ENCODE results near the gene CNTN1. TPM values are rescaled to one million over a fixed set of nuclear protein-coding genes. Genes with fewer than 3 reads are reported as not detected.

The CNTN1 gene
- total and polyA plus RNA-seq, 2 experiments from 2014 or later, result 0.58 to 2.4 TPM

- WGBS (ENCODE audit: low lambda C conversion rate, missing lambda C conversion rate), result 48% methylated on average over 2 of the region's 2 CpGs
- H3K4me1 ChIP-seq (ENCODE audit: insufficient read depth), result no peaks in the 10 kb centered on the region
- no peak overlapping the region for H2AFZ ChIP-seq
- TF ChIP-seq CTCF (IDR thresholded peaks at IDR 0.05; ENCODE audit: poor library complexity), result no peak
- no peak for TF ChIP-seq EZH2 (IDR thresholded peaks at IDR 0.05; ENCODE audit: borderline replicate concordance)
- TF ChIP-seq EZH2phosphoT487 (IDR thresholded peaks at IDR 0.05; ENCODE audit: low read depth, severe bottlenecking, unreplicated experiment), result no peak
- H3K36me3 ChIP-seq (replicated peaks; ENCODE audit: insufficient read depth, low read depth), result no peaks in the 10 kb centered on the region
- H4K20me1 ChIP-seq (ENCODE audit: insufficient read depth, poor library complexity, severe bottlenecking), result no peaks in the 10 kb centered on the region
- H3K4me3 ChIP-seq, result no peak overlapping the region
- no peak for DNase-seq (ENCODE audit: low spot score)
- no peaks in the 10 kb centered on the region for H3K79me2 ChIP-seq
- H3K4me2 ChIP-seq, result no peak overlapping the region
- H3K27me3 ChIP-seq, result no peaks in the 10 kb centered on the region
- no peaks in the 10 kb centered on the region for H3K9me2 ChIP-seq (replicated peaks; ENCODE audit: insufficient read depth)
- H3K27ac ChIP-seq, result no peak overlapping the region
- H3K9me3 ChIP-seq (ENCODE audit: low read depth), result no peaks in the 10 kb centered on the region
Measured at GRCh38 chr12:40752011-40752410, 59.8 kb downstream of the CNTN1 start.

- no peaks in the 10 kb centered on the region for H3K36me3 ChIP-seq (replicated peaks; ENCODE audit: insufficient read depth, low read depth)
- TF ChIP-seq EZH2phosphoT487 (IDR thresholded peaks at IDR 0.05; ENCODE audit: low read depth, severe bottlenecking, unreplicated experiment), result no peak
- no peak for TF ChIP-seq CTCF (IDR thresholded peaks at IDR 0.05; ENCODE audit: poor library complexity)
- no peak for TF ChIP-seq EZH2 (IDR thresholded peaks at IDR 0.05; ENCODE audit: borderline replicate concordance)
- H3K27ac ChIP-seq, result no peak overlapping the region
- H2AFZ ChIP-seq, result no peak overlapping the region
- no peaks in the 10 kb centered on the region for H3K27me3 ChIP-seq
- no peak for DNase-seq (ENCODE audit: low spot score)
- no peaks in the 10 kb centered on the region for H3K4me1 ChIP-seq (ENCODE audit: insufficient read depth)
- H3K9me2 ChIP-seq (replicated peaks; ENCODE audit: insufficient read depth), result no peaks in the 10 kb centered on the region
- H4K20me1 ChIP-seq (ENCODE audit: insufficient read depth, poor library complexity, severe bottlenecking), result no peaks in the 10 kb centered on the region
- no peaks in the 10 kb centered on the region for H3K9me3 ChIP-seq (ENCODE audit: low read depth)
- no peaks in the 10 kb centered on the region for H3K79me2 ChIP-seq
- H3K4me2 ChIP-seq, result no peak overlapping the region
- no peak overlapping the region for H3K4me3 ChIP-seq
Measured at GRCh38 chr12:40760821-40761220, 68.6 kb downstream of the CNTN1 start.

GRCh38 chr12:40762072-40762471, 69.8 kb downstream of the CNTN1 start:
- Histone ChIP-seq H3K27ac (no peak overlapping the region), H3K9me2 (replicated peaks; ENCODE audit: insufficient read depth) (no peaks in the 10 kb centered on the region), H3K4me3 (no peak overlapping the region), H4K20me1 (ENCODE audit: insufficient read depth, poor library complexity, severe bottlenecking) (no peaks in the 10 kb centered on the region), H3K9me3 (ENCODE audit: low read depth) (no peaks in the 10 kb centered on the region), H3K36me3 (replicated peaks; ENCODE audit: insufficient read depth, low read depth) (no peaks in the 10 kb centered on the region), H3K4me1 (ENCODE audit: insufficient read depth) (no peaks in the 10 kb centered on the region), H3K27me3 (no peaks in the 10 kb centered on the region), H3K79me2 (no peaks in the 10 kb centered on the region), H3K4me2 (no peak overlapping the region), H2AFZ (no peak overlapping the region)
- TF ChIP-seq EZH2phosphoT487 (IDR thresholded peaks at IDR 0.05; ENCODE audit: low read depth, severe bottlenecking, unreplicated experiment) (no peak), EZH2 (IDR thresholded peaks at IDR 0.05; ENCODE audit: borderline replicate concordance) (no peak), CTCF (IDR thresholded peaks at IDR 0.05; ENCODE audit: poor library complexity) (no peak)
- WGBS (ENCODE audit: low lambda C conversion rate, missing lambda C conversion rate), result 69% methylated on average over 1 of the region's 1 CpG
- no peak for DNase-seq (ENCODE audit: low spot score)

Data from hepatocyte (in vitro differentiated cells).